Stimulated activated CD4-positive, alpha-beta T cell treated with anti-CD3 and anti-CD28 coated beads, Interleukin-1b, Interleukin-23, amount 100 ng/mL, for 4 hours (primary cell): ENCODE results near the gene AUTS2.
"Not testable (repeated sequence)": the region's sequence is repeated elsewhere in the genome, so short reads cannot be mapped to it uniquely, and the experiment has no call there.

ENCODE experiments used
- DNase-seq, 2 donors: peaks; one replicate each; pipeline ENCODE4 v3.0.0-alpha.2; 2020; ENCODE audit warnings: low read depth in 2 of 2

Gene AUTS2

DNA sequence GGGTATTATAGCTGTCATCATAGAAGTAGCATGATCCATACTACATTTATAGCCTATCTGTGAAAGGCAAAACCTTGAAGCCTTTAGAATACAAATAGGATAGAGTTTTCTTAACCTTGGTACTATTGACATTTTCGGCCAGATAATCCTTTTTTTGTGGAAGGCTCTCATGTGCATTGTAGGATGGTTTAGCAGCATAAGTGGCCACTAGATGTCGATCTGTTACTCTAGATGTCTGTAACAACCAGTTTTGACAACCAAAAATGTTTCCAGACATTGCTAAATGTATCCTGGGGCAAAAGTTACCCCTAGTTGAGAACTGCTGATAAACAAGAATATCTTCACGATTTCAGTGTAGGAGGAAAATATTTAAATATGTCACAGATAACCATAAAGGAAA lies 1214.2 kb downstream of the AUTS2 start:
- DNase-seq: no peak

- DNase-seq: not testable (repeated sequence)
These were observed 1224.2 kb downstream of the AUTS2 start for GRCh38 chr7:70822490-70822889.

- peak; percentile 24 to 38 for DNase-seq
These were observed 1231.2 kb downstream of the AUTS2 start for GRCh38 chr7:70829221-70830059.

DNA sequence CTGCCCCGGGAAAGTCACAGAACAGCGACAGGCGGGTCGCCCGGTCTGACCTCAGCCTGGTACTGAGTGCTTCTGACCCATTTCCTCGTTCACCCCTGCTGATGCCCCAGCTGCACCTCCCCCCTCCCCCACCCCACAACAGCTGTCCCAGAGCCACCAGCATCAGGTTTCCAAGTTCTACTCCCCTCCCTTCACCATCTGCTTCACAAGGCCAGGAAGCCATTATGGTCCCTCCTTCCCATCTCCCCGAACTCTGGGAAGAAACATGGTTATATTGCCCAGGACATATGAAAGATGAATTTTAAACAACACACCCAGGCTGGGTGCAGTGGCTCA lies 1231.8 kb downstream of the AUTS2 start:
- no peak for DNase-seq

- no peak for DNase-seq
These were observed 1232.2 kb downstream of the AUTS2 start for GRCh38 chr7:70830426-70830825.

DNA sequence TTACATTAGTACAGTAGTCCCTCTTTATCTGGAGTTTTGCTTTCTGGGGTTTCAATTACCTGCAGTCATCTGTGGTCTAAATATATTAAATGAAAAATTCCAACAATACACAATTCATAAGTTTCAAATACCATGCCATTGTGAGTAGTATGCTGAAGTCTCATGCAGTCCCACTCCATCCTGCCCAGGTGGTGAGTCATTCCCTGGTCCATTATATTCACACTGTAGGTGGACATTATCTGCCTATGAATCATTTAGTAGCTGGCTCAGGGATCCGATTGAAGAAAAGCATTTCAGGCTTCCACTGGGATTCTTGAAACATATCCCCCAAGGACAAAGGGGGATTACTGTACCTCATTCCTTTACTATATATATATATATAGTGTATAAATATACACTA lies 1235.5 kb downstream of the AUTS2 start:
- DNase-seq: no peak

- no peak for DNase-seq
These were observed 1236.1 kb downstream of the AUTS2 start for GRCh38 chr7:70834424-70834823.

DNA sequence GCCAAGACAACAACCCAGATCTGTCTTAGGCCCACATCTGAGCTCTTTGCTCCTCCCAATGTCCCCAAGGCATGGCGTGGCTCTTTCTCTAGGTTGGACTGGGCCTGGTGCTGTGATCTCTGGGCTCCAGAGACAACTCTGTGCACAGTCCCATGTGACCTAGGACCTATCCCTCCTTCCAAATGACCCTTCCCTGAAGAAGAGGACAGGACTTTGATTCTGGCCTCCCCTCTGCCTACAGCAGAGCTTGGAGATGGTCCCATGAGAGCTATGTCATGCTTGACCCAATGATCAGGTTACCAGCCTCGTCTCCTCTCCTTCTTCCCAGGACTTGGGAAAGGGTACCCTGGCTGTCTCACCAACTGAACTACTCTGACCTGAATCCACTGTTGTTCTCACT lies 1237.4 kb downstream of the AUTS2 start:
- DNase-seq: no peak

- DNase-seq: no peak
These were observed 1238.0 kb downstream of the AUTS2 start for GRCh38 chr7:70836279-70836678.

DNA sequence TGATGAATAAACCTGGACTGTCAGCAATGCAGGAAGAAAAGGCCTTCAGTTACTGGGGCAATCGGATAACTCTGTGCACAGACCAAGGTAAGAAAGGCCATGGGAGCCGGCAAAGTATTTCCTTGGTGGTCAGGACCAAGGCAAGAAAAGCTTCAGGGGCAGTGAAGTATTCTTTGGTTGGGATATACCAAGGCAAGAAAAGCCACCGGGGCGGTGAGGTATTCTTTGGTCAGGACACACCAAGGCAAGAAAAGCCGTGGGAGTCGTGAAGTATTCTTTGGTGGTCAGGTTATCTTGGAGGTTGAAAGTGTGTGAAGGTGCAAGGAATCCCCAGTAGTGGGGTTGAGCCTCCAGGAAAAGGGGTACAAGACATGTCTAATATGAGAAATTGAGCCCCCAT lies 1238.7 kb downstream of the AUTS2 start:
- no peak for DNase-seq

GRCh38 chr7:70837589-70837988 lies 1239.3 kb downstream of the AUTS2 start:
- no peak for DNase-seq

GRCh38 chr7:70838292-70838907 lies 1240.1 kb downstream of the AUTS2 start:
- no peak for DNase-seq
